GM19452 (cell line): ENCODE data around the gene EYS.

Experiments
- ATAC-seq: cut with Tn5 transposase; IDR thresholded peaks from one replicate; pipeline ENCODE4 v1.9.1; 2021; ENCODE audit not compliant: unreplicated experiment

EYS gene

GRCh38 chr6:64213697-64214096, 1493.3 kb downstream of the EYS start:
- ATAC-seq, result no peak

- ATAC-seq, result no peak
Measured at GRCh38 chr6:64197246-64197645, 1509.8 kb downstream of the EYS start.

GRCh38 chr6:64186592-64186991, 1520.4 kb downstream of the EYS start:
- ATAC-seq, result no peak

GRCh38 chr6:64185621-64186020, 1521.4 kb downstream of the EYS start:
- no peak for ATAC-seq

- ATAC-seq, result no peak
Measured at GRCh38 chr6:64175296-64175695, 1531.7 kb downstream of the EYS start.

GRCh38 chr6:64170316-64170715, 1536.7 kb downstream of the EYS start:
- ATAC-seq, result no peak

- ATAC-seq, result no peak
Measured at GRCh38 chr6:64160486-64160885, 1546.5 kb downstream of the EYS start.

- ATAC-seq, result no peak
Measured at GRCh38 chr6:64155063-64155462, 1552.0 kb downstream of the EYS start.

- ATAC-seq, result no peak
Measured at GRCh38 chr6:64146876-64147275, 1560.2 kb downstream of the EYS start.

GRCh38 chr6:64146094-64146493, 1560.9 kb downstream of the EYS start:
- no peak for ATAC-seq

- ATAC-seq, result no peak
Measured at GRCh38 chr6:64145658-64146057, 1561.4 kb downstream of the EYS start.

- ATAC-seq, result no peak
Measured at GRCh38 chr6:64143101-64143500, 1563.9 kb downstream of the EYS start.

GRCh38 chr6:64141680-64142079, 1565.3 kb downstream of the EYS start:
- ATAC-seq, result no peak

- no peak for ATAC-seq
Measured at GRCh38 chr6:64128301-64129024, 1578.6 kb downstream of the EYS start.

GRCh38 chr6:64123761-64124633, 1583.0 kb downstream of the EYS start:
- no peak for ATAC-seq

GRCh38 chr6:64122712-64123375, 1584.2 kb downstream of the EYS start:
- ATAC-seq, result no peak

GRCh38 chr6:64121011-64121565, 1585.9 kb downstream of the EYS start:
- ATAC-seq, result no peak

GRCh38 chr6:64113704-64114103, 1593.3 kb downstream of the EYS start:
- ATAC-seq, result no peak

GRCh38 chr6:64104051-64104450, 1603.0 kb downstream of the EYS start:
- no peak for ATAC-seq

- ATAC-seq, result no peak
Measured at GRCh38 chr6:64103480-64103879, 1603.5 kb downstream of the EYS start.

GRCh38 chr6:64100702-64101303, 1606.2 kb downstream of the EYS start:
- ATAC-seq, result no peak
